ENCODE measurements around the gene TAF5L.

TAF5L gene

GRCh38 chr1:229558460-229559335, 67.2 kb downstream of the TAF5L start, which contains the start of gene ABCB10:
TSS of gene ABCB10 (minus strand) at chr1:229558707. CDS start at chr1:229558652, 55 bp downstream.
- peak; percentile 90 for TF ChIP-seq CTCF (IDR thresholded peaks at IDR 0.05; ENCODE audit: borderline replicate concordance, insufficient read depth, low read depth, low read length)
- peak within 1 kb of the TSS; percentile 76 for H3K4me3 ChIP-seq (ENCODE audit: low read depth, low read length)

- TF ChIP-seq CTCF (IDR thresholded peaks at IDR 0.05; ENCODE audit: borderline replicate concordance, insufficient read depth, low read depth, low read length), result 0 out of 2 replicates have a peak, but pooled peaks have one; percentile 21
- H3K4me3 ChIP-seq (ENCODE audit: low read depth, low read length), result peak overlapping the region; percentile 76
These were observed 68.0 kb downstream of the TAF5L start for GRCh38 chr1:229557913-229558414.

GRCh38 chr1:229557200-229557850, 68.6 kb downstream of the TAF5L start:
- TF ChIP-seq CTCF (IDR thresholded peaks at IDR 0.05; ENCODE audit: borderline replicate concordance, insufficient read depth, low read depth, low read length), result no peak
- peak overlapping the region; percentile 76 for H3K4me3 ChIP-seq (ENCODE audit: low read depth, low read length)

- no peak for TF ChIP-seq CTCF (IDR thresholded peaks at IDR 0.05; ENCODE audit: borderline replicate concordance, insufficient read depth, low read depth, low read length)
- H3K4me3 ChIP-seq (ENCODE audit: low read depth, low read length), result no peak overlapping the region
These were observed 70.9 kb downstream of the TAF5L start for GRCh38 chr1:229554886-229555621.

GRCh38 chr1:229553621-229554130, 72.2 kb downstream of the TAF5L start:
- TF ChIP-seq CTCF (IDR thresholded peaks at IDR 0.05; ENCODE audit: borderline replicate concordance, insufficient read depth, low read depth, low read length), result no peak
- no peak overlapping the region for H3K4me3 ChIP-seq (ENCODE audit: low read depth, low read length)

- no peak for TF ChIP-seq CTCF (IDR thresholded peaks at IDR 0.05; ENCODE audit: borderline replicate concordance, insufficient read depth, low read depth, low read length)
- no peak overlapping the region for H3K4me3 ChIP-seq (ENCODE audit: low read depth, low read length)
These were observed 73.2 kb downstream of the TAF5L start for GRCh38 chr1:229552732-229553131.
